ENCODE data around the gene RPL7A. TPM values are rescaled to one million over a fixed set of nuclear protein-coding genes. Genes with fewer than 3 reads are reported as not detected.

The RPL7A gene
- total RNA-seq, 1 experiment from 2014 or later, result 2,991 TPM

- H3K4me3 ChIP-seq, result peak overlapping the region; percentile 64
- DNase-seq, result no peak
- H3K27me3 ChIP-seq, result no peaks in the 10 kb centered on the region
- H3K36me3 ChIP-seq, result peaks cover 38% of the 10 kb centered on the region
- H3K9me3 ChIP-seq, result no peaks in the 10 kb centered on the region
Measured at GRCh38 chr9:133355881-133356357, 7.9 kb downstream of the RPL7A start.

DNA sequence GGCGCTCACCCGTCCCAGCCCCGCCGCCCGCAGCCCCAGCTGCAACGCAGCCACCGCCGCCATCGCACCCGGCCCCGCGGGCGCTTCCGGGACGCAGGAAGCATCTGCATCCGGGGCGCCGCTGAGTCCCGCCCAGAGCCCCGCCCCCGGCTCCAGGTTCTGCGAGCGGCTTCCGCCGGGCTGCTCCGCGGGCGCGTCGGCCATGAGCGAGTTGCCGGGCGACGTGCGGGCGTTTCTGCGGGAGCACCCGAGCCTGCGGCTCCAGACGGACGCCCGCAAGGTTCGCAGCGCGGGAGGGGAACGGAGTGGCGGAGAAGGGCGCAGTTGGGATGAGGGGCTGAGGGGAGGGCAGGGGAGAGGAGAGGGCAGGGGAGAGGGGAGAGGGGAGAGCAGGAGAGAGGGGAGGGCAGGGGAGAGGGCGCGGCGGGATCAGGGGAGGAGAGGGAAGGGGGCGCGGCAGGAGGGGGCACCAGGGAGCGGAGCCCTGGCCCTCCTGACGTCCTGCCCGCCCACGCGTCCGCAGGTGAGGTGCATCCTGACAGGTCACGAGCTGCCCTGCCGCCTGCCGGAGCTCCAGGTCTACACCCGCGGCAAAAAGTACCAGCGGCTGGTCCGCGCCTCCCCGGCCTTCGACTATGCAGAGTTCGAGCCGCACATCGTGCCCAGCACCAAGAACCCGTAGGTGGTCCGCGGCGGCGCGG lies 8.5 kb downstream of the RPL7A start, which contains the start of the genes SURF1 and SURF2:
Gene SURF1, minus strand, starts transcription at position 97 of the 701 bp plus-strand sequence. Its CDS starts 34 bp downstream, at position 63.
Gene SURF2, plus strand, starts transcription at position 160 of the 701 bp plus-strand sequence. Its CDS starts 43 bp downstream, at position 203.
- Histone ChIP-seq H3K4me3 (peak within 1 kb of the TSS; percentile 64), H3K27me3 (no peaks in the 10 kb centered on the region), H3K9me3 (no peaks in the 10 kb centered on the region), H3K36me3 (peaks cover 37% of the 10 kb centered on the region)
- peak; percentile 91 for DNase-seq

DNA sequence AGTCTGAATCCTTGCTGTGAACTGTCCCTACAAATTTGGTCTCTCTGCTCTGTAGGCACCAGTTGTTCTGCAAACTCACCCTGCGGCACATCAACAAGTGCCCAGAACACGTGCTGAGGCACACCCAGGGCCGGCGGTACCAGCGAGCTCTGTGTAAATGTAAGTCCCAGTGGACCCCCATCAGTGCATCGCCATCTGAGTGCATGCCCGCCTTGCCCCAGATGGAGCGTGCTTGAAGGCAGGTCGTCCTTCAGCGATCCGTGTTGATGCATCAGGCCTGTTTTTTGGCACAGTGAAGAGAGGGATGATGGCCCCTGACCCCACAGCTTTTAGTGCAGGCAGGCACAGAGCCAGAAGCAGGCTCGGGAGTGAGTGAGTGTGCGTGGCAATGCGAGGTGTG lies 9.6 kb downstream of the RPL7A start:
- Histone ChIP-seq H3K27me3 (no peaks in the 10 kb centered on the region), H3K9me3 (no peaks in the 10 kb centered on the region), H3K4me3 (peak overlapping the region; percentile 64), H3K36me3 (peaks cover 37% of the 10 kb centered on the region)
- DNase-seq, result no peak

GRCh38 chr9:133359399-133360175 lies 11.6 kb downstream of the RPL7A start:
- DNase-seq, result no peak
- Histone ChIP-seq H3K27me3 (no peaks in the 10 kb centered on the region), H3K36me3 (peaks cover 49% of the 10 kb centered on the region), H3K4me3 (no peak overlapping the region), H3K9me3 (no peaks in the 10 kb centered on the region)

- H3K9me3 ChIP-seq, result no peaks in the 10 kb centered on the region
- H3K36me3 ChIP-seq, result peaks cover 57% of the 10 kb centered on the region
- H3K27me3 ChIP-seq, result no peaks in the 10 kb centered on the region
- no peak overlapping the region for H3K4me3 ChIP-seq
- no peak for DNase-seq
Measured at GRCh38 chr9:133360400-133361393, 12.7 kb downstream of the RPL7A start.

- Histone ChIP-seq H3K27me3 (no peaks in the 10 kb centered on the region), H3K4me3 (no peak overlapping the region), H3K9me3 (no peaks in the 10 kb centered on the region), H3K36me3 (peaks cover 66% of the 10 kb centered on the region)
- DNase-seq, result no peak
Measured at GRCh38 chr9:133361507-133362092, 13.6 kb downstream of the RPL7A start.

DNA sequence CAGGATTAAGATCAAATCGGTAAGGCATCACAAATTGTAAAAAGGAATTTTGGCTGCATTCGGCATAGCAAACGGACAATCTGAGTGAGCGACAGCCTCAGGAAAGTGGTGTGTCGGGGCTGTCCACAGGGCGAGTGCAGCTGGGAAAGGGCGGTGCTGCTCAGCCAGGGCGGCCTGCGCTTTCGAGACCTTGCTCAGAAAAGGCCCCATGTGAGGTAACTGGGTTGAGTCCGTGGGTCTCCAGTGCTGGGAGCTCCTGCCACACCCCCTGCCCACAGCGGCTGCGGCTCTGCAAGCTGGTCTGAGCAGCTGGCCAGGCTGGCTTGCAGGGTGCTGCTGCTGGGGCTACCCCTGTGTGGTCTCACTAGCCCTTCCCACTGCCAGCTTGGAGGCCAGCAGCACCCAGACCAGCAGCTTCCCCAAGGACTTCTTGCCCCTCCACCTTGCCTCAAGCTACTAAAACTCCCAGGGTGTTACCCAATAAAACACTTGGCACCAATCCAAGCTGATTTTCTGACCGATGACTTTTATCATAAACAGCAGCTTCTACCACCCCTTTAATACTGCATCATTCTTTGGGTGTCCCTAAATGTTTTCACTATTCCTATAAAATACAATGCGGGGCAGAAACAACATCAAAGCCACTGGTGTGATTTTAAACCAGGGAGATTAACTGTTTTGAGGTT lies 14.5 kb downstream of the RPL7A start:
- Histone ChIP-seq H3K9me3 (no peaks in the 10 kb centered on the region), H3K36me3 (peaks cover 75% of the 10 kb centered on the region)

GRCh38 chr9:133366435-133366834 lies 18.4 kb downstream of the RPL7A start:
- no peaks in the 10 kb centered on the region for H3K27me3 ChIP-seq
- no peak overlapping the region for H3K4me3 ChIP-seq
- peaks cover 91% of the 10 kb centered on the region for H3K36me3 ChIP-seq
- no peak for DNase-seq
- no peaks in the 10 kb centered on the region for H3K9me3 ChIP-seq

More for the DNA sequence above, 14.5 kb downstream of the RPL7A start:
- no peak overlapping the region for H3K4me3 ChIP-seq
- DNase-seq, result no peak
- H3K27me3 ChIP-seq, result no peaks in the 10 kb centered on the region

GRCh38 chr9:133367221-133367620 lies 19.2 kb downstream of the RPL7A start:
- H3K27me3 ChIP-seq, result no peaks in the 10 kb centered on the region
- no peak overlapping the region for H3K4me3 ChIP-seq
- H3K36me3 ChIP-seq, result peaks cover 91% of the 10 kb centered on the region
- no peak for DNase-seq
- H3K9me3 ChIP-seq, result no peaks in the 10 kb centered on the region

GRCh38 chr9:133367778-133368177 lies 19.8 kb downstream of the RPL7A start:
- DNase-seq, result no peak
- Histone ChIP-seq H3K27me3 (no peaks in the 10 kb centered on the region), H3K9me3 (no peaks in the 10 kb centered on the region), H3K4me3 (no peak overlapping the region), H3K36me3 (peaks cover 91% of the 10 kb centered on the region)

GRCh38 chr9:133368249-133368881 lies 20.3 kb downstream of the RPL7A start:
- H3K9me3 ChIP-seq, result no peaks in the 10 kb centered on the region
- no peak for DNase-seq
- H3K36me3 ChIP-seq, result peaks cover 91% of the 10 kb centered on the region
- H3K27me3 ChIP-seq, result no peaks in the 10 kb centered on the region
- H3K4me3 ChIP-seq, result no peak overlapping the region

DNA sequence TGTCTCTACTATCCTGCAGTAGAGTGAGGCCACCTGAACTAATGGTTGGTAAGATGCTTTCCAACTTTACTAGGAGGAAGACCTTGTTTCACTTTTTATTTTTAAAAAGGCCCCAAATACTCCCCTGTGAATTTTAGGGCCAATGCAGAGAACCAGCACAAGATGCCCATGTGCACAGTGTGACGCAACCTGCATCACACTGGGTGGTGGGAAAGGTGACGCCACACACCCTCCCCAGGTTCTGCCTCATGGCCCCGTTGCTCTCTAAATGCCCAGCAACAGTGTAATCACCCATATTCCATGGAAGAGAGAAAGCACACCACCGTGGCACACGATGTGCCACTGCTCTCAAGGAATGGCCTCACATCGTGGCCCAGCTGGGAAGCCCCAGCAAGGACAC lies 21.4 kb downstream of the RPL7A start:
- Histone ChIP-seq H3K36me3 (peaks cover 85% of the 10 kb centered on the region), H3K27me3 (no peaks in the 10 kb centered on the region), H3K9me3 (no peaks in the 10 kb centered on the region), H3K4me3 (no peak overlapping the region)
- DNase-seq, result no peak

GRCh38 chr9:133369933-133370332 lies 21.9 kb downstream of the RPL7A start:
- DNase-seq, result no peak
- Histone ChIP-seq H3K4me3 (no peak overlapping the region), H3K36me3 (peaks cover 83% of the 10 kb centered on the region), H3K27me3 (no peaks in the 10 kb centered on the region), H3K9me3 (no peaks in the 10 kb centered on the region)

- H3K9me3 ChIP-seq, result no peaks in the 10 kb centered on the region
- no peak for DNase-seq
- H3K4me3 ChIP-seq, result no peak overlapping the region
- peaks cover 75% of the 10 kb centered on the region for H3K36me3 ChIP-seq
- no peaks in the 10 kb centered on the region for H3K27me3 ChIP-seq
Measured at GRCh38 chr9:133370685-133371084, 22.7 kb downstream of the RPL7A start.

GRCh38 chr9:133371261-133371711 lies 23.3 kb downstream of the RPL7A start:
- H3K4me3 ChIP-seq, result no peak overlapping the region
- no peaks in the 10 kb centered on the region for H3K27me3 ChIP-seq
- H3K9me3 ChIP-seq, result no peaks in the 10 kb centered on the region
- peaks cover 69% of the 10 kb centered on the region for H3K36me3 ChIP-seq
- no peak for DNase-seq

All from MG63 (cell line).